GM18951 (cell line): ENCODE measurements around the gene RUNDC3A.

Experiments used
- POLR2A ChIP-seq: IDR thresholded peaks from 4 replicates; pipeline ENCODE4 v1.6.1; 2011; ENCODE audit warnings: mild to moderate bottlenecking; ENCODE audit not compliant: insufficient read length, insufficient read depth; ENCODE audit errors: extremely low read depth
- in situ Hi-C: fragments of 300-500 bp; cut with MboI; formaldehyde crosslinking; loops from one replicate; pipeline ENCODE4 v1.12.0; 2022; ENCODE audit warnings: low sequenced_read_pairs, mixed read lengths, inconsistent platforms; ENCODE audit not compliant: unreplicated experiment

Gene RUNDC3A

DNA sequence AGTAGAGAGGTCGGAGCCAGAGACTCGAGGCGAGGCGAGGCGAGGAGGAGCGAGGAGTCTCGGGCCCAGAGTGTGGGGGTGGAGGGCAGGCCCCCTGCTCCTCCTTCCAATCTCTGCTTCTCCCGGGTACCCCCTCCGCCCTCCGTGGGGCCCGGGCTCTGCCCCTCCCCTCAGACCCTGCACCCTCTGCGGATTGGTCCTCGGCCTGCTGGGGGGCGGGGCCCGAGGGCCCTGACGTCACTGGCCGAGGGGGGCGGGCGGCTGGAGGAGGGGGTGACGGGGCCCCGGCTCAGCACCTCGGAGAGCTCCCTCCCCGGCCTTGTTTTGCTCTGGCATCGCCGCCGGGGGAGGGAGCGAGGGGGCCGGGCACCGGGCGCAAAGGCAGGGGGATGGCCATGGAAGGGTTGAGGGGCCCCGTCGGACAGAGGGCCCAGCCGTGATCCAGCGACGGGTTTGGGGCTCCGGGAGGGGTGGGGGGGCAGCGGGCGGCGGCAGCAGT is at the start of gene RUNDC3A:
TSS of gene RUNDC3A (plus strand) at position 282 of the 499 bp plus-strand sequence. CDS start 232 bp downstream, outside the sequence.
- TF ChIP-seq POLR2A, result no peak
- in situ Hi-C loops, result no loop called here

DNA sequence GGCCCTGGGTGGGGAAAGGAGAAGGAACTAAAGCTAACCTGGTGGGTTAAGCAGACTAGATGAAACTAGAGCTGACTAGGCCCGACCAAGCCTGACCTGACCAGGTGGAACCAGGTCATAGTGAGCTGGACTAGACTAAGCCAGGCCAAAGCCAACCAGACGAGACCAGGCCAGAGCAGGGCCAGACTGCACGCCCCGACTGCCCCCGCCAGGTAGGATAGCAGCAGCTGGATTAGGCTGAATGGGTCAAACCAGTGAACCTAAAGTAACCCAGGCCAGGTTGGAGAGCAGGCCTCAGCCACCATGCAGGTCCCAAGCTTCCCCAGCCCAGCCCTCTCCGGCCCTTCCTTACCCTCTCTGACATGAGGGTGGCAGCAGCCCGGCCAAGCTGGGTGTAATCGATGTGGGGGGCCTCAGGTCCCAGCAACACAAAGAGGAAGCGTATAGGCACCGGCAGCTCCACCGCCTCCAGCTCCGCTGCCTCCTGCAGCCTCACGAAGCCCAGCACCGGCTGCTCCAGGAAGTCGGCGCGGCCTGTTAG is 49.5 kb upstream of the RUNDC3A start:
- no peak for TF ChIP-seq POLR2A
- in situ Hi-C loops, result no loop called here

DNA sequence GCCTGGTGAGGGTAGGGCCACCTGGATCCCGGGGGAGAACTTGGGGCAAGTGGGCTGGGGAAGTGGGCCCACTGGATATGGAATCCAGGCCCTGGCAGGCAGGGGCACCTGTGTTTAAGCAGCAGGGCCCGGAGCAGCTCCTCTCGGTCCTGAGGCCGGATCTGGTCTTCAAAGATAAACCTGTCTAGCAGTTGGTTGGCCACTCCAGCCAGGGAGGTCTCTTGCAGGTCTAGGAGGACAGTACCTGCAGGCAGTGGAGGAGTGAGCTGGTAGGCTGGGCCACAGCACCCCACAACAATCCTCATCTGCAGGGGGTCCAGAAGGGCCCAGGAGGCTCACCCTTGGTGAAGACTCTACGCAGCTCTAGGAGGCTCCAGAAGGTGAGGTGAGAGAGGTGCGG is 48.1 kb upstream of the RUNDC3A start:
- in situ Hi-C loops, result no loop called here
- TF ChIP-seq POLR2A, result no peak

DNA sequence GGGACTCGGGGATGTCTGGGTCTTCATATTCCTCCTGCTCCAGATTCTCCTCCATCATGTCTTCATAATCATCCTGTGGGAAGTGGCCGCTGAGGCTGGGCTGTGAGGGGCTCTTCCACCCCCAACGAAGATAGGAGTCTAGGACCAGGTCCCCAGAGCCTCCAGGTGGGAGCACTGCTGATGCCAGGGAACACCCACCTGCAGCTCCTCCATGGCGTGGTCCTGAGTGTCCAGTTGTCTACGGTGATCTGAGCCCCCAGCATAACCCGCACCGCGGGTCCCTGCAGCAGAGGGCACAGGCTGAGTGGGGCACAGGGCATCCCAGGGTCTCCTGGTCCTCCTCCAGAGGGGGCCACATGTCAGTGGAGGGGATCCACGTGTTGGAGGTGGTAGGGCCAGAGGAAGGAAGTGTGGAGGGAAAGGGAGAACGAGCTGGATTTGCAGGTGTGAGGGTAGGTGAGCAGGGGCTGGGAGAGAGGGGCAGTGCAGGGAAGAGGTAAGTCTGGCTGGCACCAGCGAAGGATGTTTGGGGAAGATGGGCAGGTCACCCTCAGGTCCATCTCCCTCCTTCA is 45.7 kb upstream of the RUNDC3A start:
- TF ChIP-seq POLR2A, result no peak
- in situ Hi-C loops, result no loop called here

DNA sequence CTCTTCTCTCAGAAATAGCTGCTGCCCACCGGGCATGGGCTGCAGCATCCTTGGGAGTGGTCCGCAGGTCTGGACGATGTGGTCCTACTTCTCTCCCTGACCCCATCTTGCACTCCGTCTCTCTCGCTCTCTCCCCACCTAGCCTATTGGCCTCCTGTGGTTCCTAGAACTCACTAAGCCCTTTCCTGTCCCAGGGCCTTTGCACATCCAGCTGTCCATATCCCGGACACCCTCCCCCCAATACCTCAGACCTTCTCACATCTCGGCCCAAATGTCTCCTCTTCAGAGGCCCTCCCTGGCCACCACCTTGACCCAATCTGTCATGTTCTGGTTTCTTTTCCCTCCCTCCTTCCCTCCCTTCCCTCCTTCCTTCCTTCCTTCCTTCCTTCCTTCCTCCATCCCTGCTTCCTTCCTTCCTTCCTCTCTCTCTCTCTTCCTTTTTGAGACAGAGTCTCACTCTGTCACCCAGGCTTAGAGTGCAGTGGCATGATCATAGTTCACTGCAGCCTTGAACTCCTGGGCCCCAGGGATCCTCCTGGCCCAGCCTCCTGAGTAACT is 45.0 kb upstream of the RUNDC3A start:
- in situ Hi-C loops, result no loop called here
- TF ChIP-seq POLR2A, result no peak

DNA sequence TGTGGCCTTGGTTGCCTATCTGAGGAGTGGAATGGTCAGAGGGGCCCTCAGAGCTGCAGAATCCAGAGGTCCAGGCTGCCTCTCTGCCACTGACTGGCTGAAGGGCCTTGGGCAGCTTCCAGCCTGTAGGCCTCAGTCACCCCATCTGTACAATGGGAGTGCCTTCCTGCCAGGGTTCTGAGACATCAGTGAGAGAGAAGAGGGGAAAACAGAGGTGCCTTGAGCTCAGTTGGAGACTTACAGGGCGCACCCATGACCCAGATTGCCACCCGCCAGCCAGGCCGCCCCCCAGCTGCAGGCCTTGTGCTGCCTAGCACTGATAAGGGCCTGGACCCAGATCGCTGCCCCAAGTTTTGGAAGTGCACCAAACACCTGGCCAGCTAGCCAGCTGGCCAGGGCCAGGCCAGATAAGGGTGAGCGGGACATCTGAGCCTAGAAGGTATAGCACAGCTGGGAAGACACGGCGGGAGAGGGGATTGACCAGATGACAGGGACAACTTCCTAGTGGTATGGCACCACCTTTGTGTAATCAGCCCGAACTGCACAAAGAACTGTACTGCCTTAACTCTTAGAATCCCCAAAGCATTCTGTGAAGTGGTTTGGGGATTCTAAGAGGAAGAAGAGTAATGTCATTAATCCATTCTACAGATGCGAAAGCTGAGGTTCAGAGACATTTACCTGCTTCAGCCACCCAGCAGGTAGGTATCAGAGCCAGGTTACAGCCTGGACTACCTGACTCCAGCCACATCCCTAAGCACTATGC is 41.8 kb upstream of the RUNDC3A start:
- in situ Hi-C loops, result no loop called here
- TF ChIP-seq POLR2A, result no peak

DNA sequence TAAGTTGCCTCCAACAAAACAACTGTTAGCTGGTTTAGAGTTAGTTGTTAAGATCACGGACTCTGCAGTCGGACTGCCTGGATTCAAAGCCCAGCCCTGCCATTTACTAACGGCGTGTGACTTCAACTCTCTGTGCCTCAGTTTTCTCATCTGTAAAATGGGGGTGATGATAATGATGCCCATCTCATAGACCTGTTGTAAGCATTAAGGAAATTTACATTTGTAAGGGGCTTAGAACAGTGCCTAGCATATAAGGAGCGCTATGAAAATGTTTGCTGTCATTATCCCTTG is 41.3 kb upstream of the RUNDC3A start:
- TF ChIP-seq POLR2A, result no peak
- in situ Hi-C loops, result no loop called here

DNA sequence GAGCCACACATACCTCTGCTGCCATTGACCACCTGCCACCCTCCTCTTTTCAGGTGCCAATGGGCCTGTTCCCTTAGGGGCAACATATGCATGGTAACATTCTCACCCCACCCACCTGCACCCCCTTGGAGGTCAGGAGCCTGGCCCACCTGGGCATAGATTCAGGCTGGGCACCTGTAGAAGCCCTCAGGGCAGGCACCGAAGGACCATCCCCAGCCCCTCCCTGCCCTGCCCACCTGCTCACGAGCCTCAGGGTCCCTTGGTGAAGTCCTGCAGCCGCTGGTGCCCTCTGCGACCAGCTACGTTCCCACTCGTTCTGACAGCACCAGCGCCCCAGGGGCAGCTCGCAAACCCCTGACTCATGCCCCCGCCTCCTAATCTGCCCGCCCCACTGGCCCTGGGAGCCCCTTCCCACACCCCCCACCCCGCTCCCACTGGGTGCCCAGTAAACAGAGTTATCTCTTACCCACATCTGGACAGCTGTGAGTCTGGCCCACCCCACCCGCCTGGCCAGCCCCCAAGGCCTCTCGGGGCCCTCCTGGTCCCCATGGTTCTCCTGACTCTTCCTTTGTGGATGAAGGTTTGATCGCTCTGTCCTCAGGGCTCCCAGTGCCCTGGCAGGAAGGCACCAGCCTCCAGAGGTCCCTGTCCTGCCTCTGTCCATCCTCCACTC is 40.4 kb upstream of the RUNDC3A start, which contains the start of gene SLC4A1:
TSS of gene SLC4A1 (minus strand) at position 318 of the 673 bp plus-strand sequence. CDS start 5,269 bp downstream, outside the sequence.
- no peak for TF ChIP-seq POLR2A
- in situ Hi-C loops, result no loop called here

DNA sequence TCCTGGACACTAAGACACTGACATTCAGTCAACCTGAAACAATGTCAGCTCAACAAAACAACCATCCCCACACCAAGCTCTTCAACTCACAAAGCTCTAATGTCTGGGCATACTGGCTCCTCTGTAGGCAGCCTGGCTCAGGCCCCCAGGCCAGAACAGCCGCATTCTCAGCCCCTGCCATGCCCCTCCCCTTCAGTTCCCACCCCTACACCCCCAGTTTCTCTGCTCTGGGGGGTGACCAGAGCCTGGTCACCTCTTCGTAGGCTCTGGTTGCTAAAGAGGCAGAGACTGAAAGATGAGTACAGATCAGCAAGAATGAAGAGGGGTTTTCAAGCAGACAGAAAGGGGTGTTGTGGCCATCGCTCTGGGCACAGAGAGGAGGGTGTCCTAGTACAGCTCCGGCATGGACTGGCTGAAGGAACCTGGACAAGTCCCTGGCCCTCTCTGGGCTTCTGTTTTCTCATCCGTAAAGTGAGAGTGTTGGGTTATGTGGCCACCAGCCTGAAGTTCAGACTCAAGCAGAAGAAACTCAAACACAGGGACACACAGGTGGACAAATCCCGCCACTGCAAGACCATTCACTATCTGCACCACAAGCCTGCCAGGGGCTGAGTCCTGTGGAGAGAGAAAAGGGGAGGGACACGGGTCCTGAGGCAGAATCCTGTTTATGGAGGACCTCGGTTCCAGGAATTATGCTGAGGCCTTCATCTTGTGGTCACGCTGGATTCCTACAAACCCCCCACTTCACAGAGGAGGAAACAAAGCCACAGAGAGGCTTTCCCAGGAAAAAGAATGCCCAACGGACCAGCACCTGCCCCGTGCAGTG is 39.5 kb upstream of the RUNDC3A start:
- TF ChIP-seq POLR2A, result no peak
- in situ Hi-C loops, result no loop called here

DNA sequence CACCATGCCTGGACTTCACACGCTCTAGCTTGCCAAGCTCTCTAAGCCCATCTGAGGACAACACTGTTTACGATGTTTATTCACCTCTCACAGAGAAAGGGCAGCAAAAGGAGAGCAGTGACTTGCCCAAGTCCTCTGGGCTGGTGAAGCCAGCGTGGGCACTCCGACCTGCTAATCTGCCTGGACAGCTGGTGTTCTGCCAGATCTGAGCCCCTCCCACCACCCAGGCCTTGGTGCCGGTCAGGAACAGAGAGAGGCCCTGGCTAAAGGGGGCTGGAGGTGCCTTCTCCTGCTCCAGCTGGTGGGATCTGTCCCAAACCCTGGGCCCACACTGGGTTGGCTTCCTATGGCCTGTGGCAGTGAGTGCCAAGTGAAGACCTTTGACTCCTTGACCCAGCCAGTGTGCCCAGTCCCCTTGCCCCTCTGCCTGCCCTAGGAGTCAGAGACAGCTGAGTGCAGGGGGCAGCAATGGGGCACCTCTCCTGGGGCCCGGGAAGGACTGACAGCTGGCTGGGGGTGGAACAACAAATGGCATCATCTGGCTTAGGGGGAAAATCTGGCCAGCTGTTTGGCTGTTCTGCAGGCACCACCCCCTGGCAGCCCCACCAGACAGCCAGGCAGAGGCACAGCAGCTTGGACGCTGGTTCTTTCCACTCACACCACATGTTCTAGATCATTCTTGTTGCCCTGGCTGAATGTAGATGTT is 38.7 kb upstream of the RUNDC3A start:
- no peak for TF ChIP-seq POLR2A

DNA sequence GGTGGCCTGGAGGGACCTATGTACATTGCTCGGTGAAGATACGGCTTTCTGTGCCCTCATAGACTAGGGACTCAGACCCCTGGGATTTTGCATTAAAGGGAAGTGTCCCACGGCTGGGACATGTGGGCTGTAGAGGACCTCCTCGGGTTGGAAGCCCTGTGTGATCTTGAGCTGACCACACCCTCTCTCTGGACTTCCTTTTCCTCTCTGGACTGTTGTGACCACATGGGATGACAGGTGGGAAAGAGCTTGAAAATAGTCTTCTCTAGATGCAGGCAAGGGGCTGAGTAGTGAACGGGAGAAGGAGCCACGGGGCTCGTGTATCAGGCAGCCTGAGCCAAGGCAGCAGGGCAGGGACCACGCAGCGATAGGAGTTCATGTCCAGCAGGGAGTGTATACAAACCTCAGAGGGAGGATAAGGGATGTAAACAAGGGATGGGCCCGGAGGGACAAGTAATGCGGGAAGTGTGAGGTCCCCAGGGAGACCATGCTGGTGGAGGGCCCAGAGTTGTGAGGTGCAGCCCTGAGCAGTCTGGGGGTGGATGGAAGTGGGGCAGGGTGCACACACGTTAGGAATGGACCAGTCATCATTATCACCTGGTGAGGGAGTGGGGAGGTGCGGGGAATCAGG is 36.0 kb upstream of the RUNDC3A start:
- in situ Hi-C loops, result no loop called here
- no peak for TF ChIP-seq POLR2A

More for the DNA sequence above, 38.7 kb upstream of the RUNDC3A start:
- in situ Hi-C loops, result no loop called here
